GM23248 (cell line): Measurements from ENCODE around the gene FOXD4L6. TPM values are rescaled to one million over a fixed set of nuclear protein-coding genes. Genes with fewer than 3 reads are reported as not detected.
"Not testable (repeated sequence)": the region's sequence is repeated elsewhere in the genome, so short reads cannot be mapped to it uniquely, and the experiment has no call there.

Experiments used
- DNase-seq: peaks from one replicate; pipeline ENCODE4 v3.0.0-alpha.2; 2015
- H2AFZ ChIP-seq: fragments of 200-600 bp; sonication (generic); 2 replicates; pipeline ENCODE4 v1.6.1; 2016; ENCODE audit warnings: antibody characterized with exemption
- H3F3A ChIP-seq: fragments of 200-600 bp; sonication (generic); 2 replicates; pipeline ENCODE4 v1.6.1; 2016; ENCODE audit warnings: mild to moderate bottlenecking, antibody characterized with exemption, mixed run types; ENCODE audit not compliant: insufficient read depth
- H3K27ac ChIP-seq: fragments of 200-600 bp; sonication (generic); 2 replicates; pipeline ENCODE4 v1.5.1; 2016; ENCODE audit warnings: mild to moderate bottlenecking
- H3K27me3 ChIP-seq: fragments of 200-600 bp; sonication (generic); replicated peaks from 2 replicates; pipeline ENCODE4 v1.6.1; 2016; ENCODE audit warnings: mild to moderate bottlenecking; ENCODE audit not compliant: insufficient read depth
- H3K36me3 ChIP-seq: fragments of 200-600 bp; sonication (generic); 2 replicates; pipeline ENCODE4 v1.6.1; 2016; ENCODE audit warnings: low read depth, mild to moderate bottlenecking
- H3K4me1 ChIP-seq: fragments of 200-600 bp; sonication (generic); 2 replicates; pipeline ENCODE4 v1.6.1; 2016; ENCODE audit warnings: mild to moderate bottlenecking; ENCODE audit not compliant: insufficient read depth
- H3K4me2 ChIP-seq: fragments of 200-600 bp; sonication (generic); one replicate; pipeline ENCODE4 v1.6.1; 2016; ENCODE audit warnings: mild to moderate bottlenecking; ENCODE audit not compliant: unreplicated experiment
- H3K4me3 ChIP-seq: fragments of 200-600 bp; sonication (generic); 2 replicates; pipeline ENCODE4 v1.5.1; 2016; ENCODE audit warnings: mild to moderate bottlenecking
- H3K79me2 ChIP-seq: fragments of 200-600 bp; sonication (generic); 2 replicates; pipeline ENCODE4 v1.6.1; 2016; ENCODE audit warnings: mild to moderate bottlenecking; ENCODE audit not compliant: insufficient read depth
- H3K9ac ChIP-seq: fragments of 200-600 bp; sonication (generic); 2 replicates; pipeline ENCODE4 v1.6.1; 2016; ENCODE audit warnings: mild to moderate bottlenecking
- H3K9me2 ChIP-seq: fragments of 200-600 bp; sonication (generic); 2 replicates; pipeline ENCODE4 v1.6.1; 2016; ENCODE audit warnings: mixed run types, mild to moderate bottlenecking, moderate library complexity; ENCODE audit not compliant: insufficient read depth
- H3K9me3 ChIP-seq: fragments of 200-600 bp; sonication (generic); one replicate; pipeline ENCODE4 v1.6.1; 2017; ENCODE audit warnings: low read depth
- H4K20me1 ChIP-seq: fragments of 200-600 bp; sonication (generic); 2 replicates; pipeline ENCODE4 v1.6.0; 2016; ENCODE audit not compliant: insufficient read depth
- WGBS, 2 experiments: methylation state at CpG; one replicate each; pipeline ENCODE4 v1.1.6; 2015 to 2017; ENCODE audit warnings: low lambda C conversion rate in 2 of 2, low coverage in 1 of 2; ENCODE audit errors: missing lambda C conversion rate in 2 of 2; 5-methylcytosine and 5-hydroxymethylcytosine counted together
- in situ Hi-C: fragments of 300-500 bp; cut with MboI; formaldehyde crosslinking; loops from 2 replicates; pipeline ENCODE4 v1.15.0; 2020
- polyA plus RNA-seq: library from polyadenylated mRNA; unstranded; fragments of >200 nt; fragmentation: Nextera tagmentation; extraction: Ambion mirVana; gene quantifications from 2 replicates; pipeline ENCODE4 v1.2.1, GENCODE V29; 2016
- total RNA-seq: library from RNA; depleted of rRNA; stranded (reverse); fragments of >200 nt; shearing (Covaris generic); gene quantifications from 2 replicates; pipeline ENCODE4 v1.2.3, GENCODE V29; 2014

The FOXD4L6 gene
- total and polyA plus RNA-seq, 2 experiments from 2014 or later: 0.22 TPM; not detected in 1

DNA sequence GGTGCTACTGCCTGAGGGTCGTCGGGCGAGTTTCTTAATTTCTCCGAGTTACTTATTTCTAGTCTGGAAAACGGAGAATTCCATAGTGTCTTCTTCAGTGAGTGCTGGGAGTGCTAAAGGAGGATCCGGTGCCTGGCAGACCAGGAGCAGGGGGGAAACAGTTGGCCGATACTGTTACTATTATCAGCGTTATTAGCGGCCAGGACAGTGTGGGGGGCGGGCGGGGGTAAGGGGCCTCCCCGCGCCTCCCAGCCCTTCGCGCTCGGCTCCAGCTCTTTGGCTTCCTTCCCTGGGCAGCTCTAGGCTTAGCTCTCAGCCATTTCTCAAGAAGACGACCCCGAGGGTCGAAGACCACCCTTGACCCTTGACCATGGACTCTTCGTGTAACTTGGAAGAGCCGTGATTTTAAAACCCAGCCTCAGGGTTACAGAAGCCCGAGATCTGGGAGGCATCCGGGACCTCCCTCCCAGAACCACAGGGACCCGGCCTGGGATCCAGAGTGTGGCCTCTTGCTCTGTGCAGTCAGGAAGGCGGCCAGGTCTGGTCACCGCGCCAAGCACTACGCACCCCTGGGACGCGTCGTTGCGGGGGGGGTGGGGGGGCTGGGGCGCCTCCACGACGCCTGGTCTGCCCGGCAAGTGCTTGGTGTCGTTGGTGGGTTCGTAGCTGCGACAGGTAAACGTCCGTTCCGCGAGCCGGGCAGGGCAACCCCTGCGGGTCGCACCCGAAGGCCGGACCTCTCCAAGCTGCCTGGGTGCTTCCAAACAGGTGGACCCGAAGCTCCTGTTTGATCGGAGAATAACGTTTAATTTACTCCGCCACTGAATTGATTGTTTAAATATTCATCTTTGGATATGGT, 4.0 kb downstream of the FOXD4L6 start:
- H3K27ac ChIP-seq, H3K9me3 ChIP-seq, in situ Hi-C loops, H3K9ac ChIP-seq, H3K27me3 ChIP-seq, H3K36me3 ChIP-seq, H3K4me1 ChIP-seq, DNase-seq, H3F3A ChIP-seq, H4K20me1 ChIP-seq, H3K79me2 ChIP-seq, H3K4me2 ChIP-seq, H2AFZ ChIP-seq, H3K9me2 ChIP-seq, H3K4me3 ChIP-seq: not testable (repeated sequence)
- 3 to 31% methylated on average over 12 to 39 of the region's 52 CpGs for WGBS, 2 experiments

DNA sequence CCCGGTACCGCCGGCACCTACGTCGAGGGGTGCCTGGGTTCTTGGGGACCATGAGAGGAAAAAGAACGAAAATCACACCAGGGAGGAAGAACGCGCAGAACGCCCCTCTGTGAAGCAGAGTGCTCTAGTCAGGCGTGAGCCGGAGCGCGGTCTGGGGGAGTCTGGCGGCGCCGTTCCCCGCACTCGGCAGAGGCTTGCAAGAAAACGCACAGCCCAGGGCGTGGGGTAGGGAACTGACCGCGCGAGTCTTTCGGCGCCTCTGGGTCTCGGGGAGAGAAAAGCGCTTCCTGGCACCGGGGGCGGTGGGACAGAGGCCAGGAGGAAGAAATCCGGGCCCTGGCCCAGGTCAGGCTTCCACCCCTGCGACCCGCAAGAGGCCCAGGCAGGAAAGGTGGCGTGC, 4.7 kb downstream of the FOXD4L6 start:
- H3K27me3 ChIP-seq, H3K27ac ChIP-seq, in situ Hi-C loops, H2AFZ ChIP-seq, H4K20me1 ChIP-seq, H3K9me2 ChIP-seq, H3K9me3 ChIP-seq, H3K4me3 ChIP-seq, H3K9ac ChIP-seq, DNase-seq, H3K4me1 ChIP-seq, H3K79me2 ChIP-seq, H3K4me2 ChIP-seq, H3K36me3 ChIP-seq, H3F3A ChIP-seq: not testable (repeated sequence)
- whole genome bisulfite sequencing, 2 experiments: 22% methylated on average over 10 to 12 of the region's 33 CpGs

DNA sequence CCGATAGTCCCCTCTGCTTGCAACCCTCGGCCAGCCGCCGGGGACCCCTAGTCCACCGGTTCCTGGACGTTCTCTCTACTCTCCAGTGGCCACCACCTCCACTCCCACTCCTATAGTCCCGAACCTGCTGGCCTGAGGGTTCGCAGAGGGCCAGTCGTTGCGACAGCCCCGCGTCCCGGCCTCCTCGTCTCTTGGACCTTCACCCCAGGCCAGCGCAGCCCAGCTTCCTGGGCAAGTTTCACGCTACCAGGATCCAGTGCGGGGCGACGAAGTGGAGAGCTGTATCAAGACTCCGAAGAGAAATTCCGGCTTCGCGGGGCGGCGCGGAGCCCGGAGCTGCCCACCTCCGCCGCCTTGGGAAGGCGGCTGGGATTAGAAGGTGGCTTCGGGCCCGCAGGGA, 5.1 kb downstream of the FOXD4L6 start:
- H3K9ac ChIP-seq, H3F3A ChIP-seq, H3K27me3 ChIP-seq, H3K4me3 ChIP-seq, H3K9me3 ChIP-seq, DNase-seq, H3K4me1 ChIP-seq, H3K4me2 ChIP-seq, H3K27ac ChIP-seq, H3K36me3 ChIP-seq, H2AFZ ChIP-seq, in situ Hi-C loops, H3K9me2 ChIP-seq, H3K79me2 ChIP-seq, H4K20me1 ChIP-seq: not testable (repeated sequence)
- 10% methylated on average over 10 of the region's 32 CpGs; no CpG with 5 or more reads in 1 of the 2 experiments for WGBS, 2 experiments

DNA sequence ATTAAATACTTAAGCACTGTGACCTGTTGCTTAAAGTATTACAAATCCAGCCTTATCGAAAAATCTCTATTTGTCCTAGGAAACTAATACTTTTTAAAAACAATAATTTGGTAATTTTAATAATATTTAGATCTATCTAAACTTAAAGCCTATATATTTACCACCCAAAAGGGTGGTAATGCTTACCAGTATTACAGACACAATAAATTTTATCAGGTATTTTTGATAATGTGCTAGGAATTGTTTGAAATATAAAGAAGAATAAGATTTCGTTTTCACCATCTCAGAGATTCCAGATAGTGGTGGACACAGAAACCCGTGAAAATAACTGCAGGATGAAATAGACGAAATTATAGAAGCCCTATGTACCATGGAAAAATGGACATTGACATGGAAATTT, 7.8 kb downstream of the FOXD4L6 start:
- H3F3A ChIP-seq, H3K4me3 ChIP-seq, H3K4me2 ChIP-seq, H3K79me2 ChIP-seq, H3K27me3 ChIP-seq, H2AFZ ChIP-seq, H3K27ac ChIP-seq, H4K20me1 ChIP-seq, in situ Hi-C loops, H3K9ac ChIP-seq, H3K36me3 ChIP-seq, DNase-seq, H3K9me2 ChIP-seq, H3K9me3 ChIP-seq, H3K4me1 ChIP-seq: not testable (repeated sequence)
- WGBS, 2 experiments: 29 to 33% methylated on average over 2 of the region's 4 CpGs

DNA sequence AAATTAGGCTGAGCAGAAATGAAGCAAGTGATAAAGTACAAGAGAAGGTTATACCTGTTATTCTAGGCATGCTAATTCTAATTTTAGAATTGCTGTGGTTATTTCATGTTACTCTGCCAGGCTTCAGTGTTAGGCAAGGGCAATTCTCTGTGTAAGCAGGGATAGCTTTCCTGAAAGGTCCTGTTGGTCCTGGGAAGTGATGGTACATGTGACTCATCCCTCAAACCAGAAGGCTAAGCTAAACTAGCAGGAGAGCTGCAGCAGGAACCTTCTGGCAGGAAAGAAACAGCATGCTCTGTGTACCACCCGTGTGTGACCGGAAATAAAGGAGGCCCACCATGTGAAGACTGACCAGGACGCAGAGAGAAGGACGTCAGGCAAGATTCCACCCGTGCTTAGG, 8.8 kb downstream of the FOXD4L6 start:
- H3K79me2 ChIP-seq, H3K4me3 ChIP-seq, in situ Hi-C loops, H3K36me3 ChIP-seq, H3K4me1 ChIP-seq, H3K4me2 ChIP-seq, H3K9me2 ChIP-seq, H3K27me3 ChIP-seq, H3K9me3 ChIP-seq, H3F3A ChIP-seq, H3K27ac ChIP-seq, H4K20me1 ChIP-seq, H2AFZ ChIP-seq, H3K9ac ChIP-seq, DNase-seq: not testable (repeated sequence)
- WGBS, 2 experiments: no CpG with 5 or more reads among the region's 5 CpGs

DNA sequence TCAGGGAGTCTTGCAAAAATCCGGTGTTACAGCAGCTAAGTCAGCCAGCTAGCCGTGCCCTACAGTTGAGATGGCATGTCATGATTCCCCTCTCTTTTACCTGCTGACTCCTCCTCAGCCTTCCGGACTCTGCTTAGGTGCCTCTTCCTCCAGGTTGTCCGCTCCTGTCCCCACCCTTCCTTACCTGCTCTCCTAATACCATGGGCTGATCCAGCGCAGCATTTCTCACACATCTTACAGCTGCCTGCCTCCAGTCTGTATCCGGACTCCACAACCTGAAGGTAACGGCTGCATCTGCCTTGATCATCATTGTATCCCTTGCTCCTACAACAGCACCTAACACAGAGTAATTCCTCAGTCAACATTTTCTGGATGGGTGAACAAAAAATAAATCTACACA, 9.2 kb downstream of the FOXD4L6 start:
- H2AFZ ChIP-seq, H4K20me1 ChIP-seq, H3K36me3 ChIP-seq, H3K79me2 ChIP-seq, H3K9ac ChIP-seq, H3K4me3 ChIP-seq, H3K27ac ChIP-seq, H3K4me1 ChIP-seq, in situ Hi-C loops, DNase-seq, H3K9me3 ChIP-seq, H3F3A ChIP-seq, H3K4me2 ChIP-seq, H3K27me3 ChIP-seq, H3K9me2 ChIP-seq: not testable (repeated sequence)
- WGBS, 2 experiments: 19 to 33% methylated on average over 7 of the region's 7 CpGs

DNA sequence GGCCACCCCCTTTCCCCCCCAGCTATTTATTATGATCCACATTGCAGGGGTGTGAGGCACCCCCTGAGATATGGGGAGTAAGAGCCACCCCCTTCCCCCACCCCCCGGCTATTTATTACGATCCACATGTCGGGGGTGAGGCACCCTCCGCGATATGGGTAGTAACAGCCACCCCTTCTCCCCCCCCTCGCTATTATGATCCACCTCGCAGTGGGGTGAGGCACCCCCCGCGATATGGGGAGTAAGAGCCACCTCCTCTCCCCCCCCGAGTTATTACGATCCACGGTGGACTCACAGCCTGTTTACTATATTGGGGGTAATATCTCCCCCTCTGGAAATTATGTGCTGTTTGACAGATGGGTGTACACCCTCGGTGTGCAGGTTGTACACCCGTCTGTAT, 15.1 kb downstream of the FOXD4L6 start:
- DNase-seq, H3K4me1 ChIP-seq, H3K4me2 ChIP-seq, H3K27me3 ChIP-seq, H3K9me2 ChIP-seq, H3K9me3 ChIP-seq, H3K4me3 ChIP-seq, H2AFZ ChIP-seq, H3K9ac ChIP-seq, H4K20me1 ChIP-seq, H3F3A ChIP-seq, H3K79me2 ChIP-seq, H3K36me3 ChIP-seq, H3K27ac ChIP-seq, in situ Hi-C loops: not testable (repeated sequence)
- 51% methylated on average over 7 of the region's 14 CpGs; no CpG with 5 or more reads in 1 of the 2 experiments for WGBS, 2 experiments

DNA sequence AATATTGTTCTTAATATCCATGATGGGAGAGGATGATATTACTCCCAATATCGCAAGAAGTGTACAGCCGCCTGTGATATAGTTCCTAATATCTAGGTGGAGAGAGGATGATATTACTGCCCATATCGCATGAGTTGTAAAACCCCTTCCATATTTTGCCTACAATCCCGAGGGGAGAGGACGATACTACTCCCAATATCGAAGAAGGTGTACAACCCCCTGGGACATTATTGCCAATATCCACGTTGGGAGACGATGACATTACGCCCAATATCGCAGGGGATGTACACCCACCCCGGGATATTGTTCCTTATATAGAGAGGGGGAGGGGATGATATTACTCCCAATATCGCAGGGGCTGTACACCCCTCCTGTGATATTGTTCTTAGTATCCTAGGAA, 17.1 kb downstream of the FOXD4L6 start:
- 63 to 65% methylated on average over 12 of the region's 12 CpGs for WGBS, 2 experiments
- H3K4me3 ChIP-seq, H3K4me1 ChIP-seq, H3F3A ChIP-seq, H3K9me2 ChIP-seq, H3K27ac ChIP-seq, H3K79me2 ChIP-seq, H4K20me1 ChIP-seq, in situ Hi-C loops, H3K9ac ChIP-seq, H3K4me2 ChIP-seq, H3K36me3 ChIP-seq, H3K9me3 ChIP-seq, H3K27me3 ChIP-seq, DNase-seq, H2AFZ ChIP-seq: not testable (repeated sequence)
